ENCODE data around the gene MOSPD2. TPM values are rescaled to one million over a fixed set of nuclear protein-coding genes. Genes with fewer than 3 reads are reported as not detected.

The MOSPD2 gene
- 8.1 and 13.4 TPM in 2 replicates for total RNA-seq

DNA sequence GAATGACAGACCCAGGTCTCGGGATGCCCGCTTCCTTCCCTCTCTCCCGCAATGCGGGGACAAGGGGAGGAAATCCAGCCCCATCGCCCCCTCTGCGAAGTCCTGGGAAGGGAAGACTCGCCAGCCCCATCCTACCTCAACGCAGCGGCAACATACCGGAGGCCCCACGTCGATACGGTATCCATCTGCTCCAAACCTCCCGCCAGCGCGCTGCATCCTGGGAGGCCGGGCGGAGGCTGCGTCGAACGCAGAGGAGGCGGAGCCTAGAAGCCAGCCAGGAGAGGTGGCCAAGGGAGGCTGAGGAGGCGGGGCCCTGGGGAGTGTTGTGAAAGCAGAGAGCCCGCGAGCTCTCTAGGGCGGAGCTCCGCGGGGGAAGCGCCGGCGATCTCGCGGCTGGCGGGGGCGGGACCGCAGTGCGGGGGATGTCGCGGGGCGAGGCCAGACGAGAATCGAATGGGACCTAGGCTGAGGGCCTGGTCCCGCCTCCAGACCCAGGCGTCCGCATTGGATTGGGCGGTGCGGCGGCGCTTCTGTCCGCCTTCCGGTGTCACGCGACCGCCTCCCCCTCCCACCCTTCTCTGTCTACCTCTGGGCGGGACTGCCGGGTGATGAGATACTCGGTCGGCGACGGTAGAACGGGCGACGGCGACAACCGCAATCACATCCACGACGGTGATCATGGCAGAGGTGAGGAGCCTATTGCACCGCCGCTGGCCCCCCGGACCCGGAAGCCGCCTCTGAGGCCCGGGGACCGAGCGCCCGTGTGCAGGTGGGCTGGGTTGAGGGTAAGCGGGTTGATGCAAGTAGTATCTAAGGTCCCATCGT is at the start of gene MOSPD2, which contains the start of gene FANCB:
Gene MOSPD2 (plus strand): TSS at position 571 of the 825 bp plus-strand sequence. CDS start 108 bp downstream, at position 679.
Gene FANCB (minus strand): TSS at position 219 of the 825 bp plus-strand sequence. CDS start 7,559 bp downstream, outside the sequence.

Other genes with a start within 250 kb of the MOSPD2 start
- gene FANCB, start 352 bp upstream of the MOSPD2 start, total RNA-seq, result 1.8 and 2.1 TPM in 2 replicates